Activated T-cell treated with anti-CD3 and anti-CD28 coated beads for 4 hours (primary cell): ENCODE results near the gene EEF1AKMT1.
A peak's percentile ranks its signal among the peaks of the same experiment; 100 is the strongest.

Experiments used
- DNase-seq: peaks from one replicate; pipeline ENCODE4 v3.0.0-alpha.2; 2020

EEF1AKMT1 gene

DNA sequence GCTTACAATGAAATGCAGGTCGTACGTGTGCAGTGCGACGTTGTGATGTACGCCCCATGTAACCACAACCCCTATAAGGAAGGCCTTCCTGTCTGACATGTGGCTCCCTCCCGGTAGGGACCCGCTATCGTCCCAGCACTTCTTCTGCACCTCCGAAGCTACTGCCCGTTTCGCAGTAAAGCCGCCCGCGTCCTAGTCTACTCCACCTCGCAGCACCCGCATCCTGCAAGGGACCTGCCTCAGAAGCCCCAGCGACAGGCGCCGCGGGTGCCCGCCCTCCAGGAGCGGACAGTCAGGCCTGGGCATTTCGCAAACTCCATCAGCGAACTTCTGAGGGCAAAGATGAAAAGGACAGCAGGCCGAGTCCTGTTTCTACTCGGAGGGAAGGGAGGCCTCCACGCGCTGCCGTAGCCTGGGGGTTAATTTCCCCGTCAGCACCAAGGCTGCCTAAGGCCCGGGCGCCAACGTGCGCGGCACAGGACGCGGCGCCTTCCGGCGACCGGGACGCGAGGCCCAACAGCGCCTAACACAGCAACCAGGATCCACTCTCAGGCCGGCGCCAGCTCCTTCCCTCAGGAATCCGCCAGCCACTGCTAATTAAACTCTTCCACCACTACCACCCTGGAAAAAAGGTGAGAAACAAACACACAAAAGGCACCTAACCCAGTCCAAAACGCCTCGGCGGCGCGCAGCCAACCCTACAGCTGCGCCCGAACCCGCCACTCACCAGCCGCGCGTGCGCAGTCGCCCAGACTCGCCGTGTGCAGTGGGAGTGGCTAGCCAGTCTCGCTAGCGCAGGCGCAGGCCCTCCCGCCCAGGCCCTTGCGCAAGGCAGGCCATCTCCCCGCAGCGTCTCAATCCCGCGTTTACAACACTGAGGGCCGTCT, at the start of gene EEF1AKMT1:
EEF1AKMT1 (minus strand) TSS at position 768 of the 887 bp plus-strand sequence. CDS start 16,363 bp downstream, outside the sequence.
- peak; percentile 93 for DNase-seq

- DNase-seq, result no peak
Measured at GRCh38 chr13:20823071-20823470, 49.3 kb upstream of the EEF1AKMT1 start.

GRCh38 chr13:20822406-20822805, 48.6 kb upstream of the EEF1AKMT1 start:
- no peak for DNase-seq

- DNase-seq, result no peak
Measured at GRCh38 chr13:20819715-20820114, 46.0 kb upstream of the EEF1AKMT1 start.

DNA sequence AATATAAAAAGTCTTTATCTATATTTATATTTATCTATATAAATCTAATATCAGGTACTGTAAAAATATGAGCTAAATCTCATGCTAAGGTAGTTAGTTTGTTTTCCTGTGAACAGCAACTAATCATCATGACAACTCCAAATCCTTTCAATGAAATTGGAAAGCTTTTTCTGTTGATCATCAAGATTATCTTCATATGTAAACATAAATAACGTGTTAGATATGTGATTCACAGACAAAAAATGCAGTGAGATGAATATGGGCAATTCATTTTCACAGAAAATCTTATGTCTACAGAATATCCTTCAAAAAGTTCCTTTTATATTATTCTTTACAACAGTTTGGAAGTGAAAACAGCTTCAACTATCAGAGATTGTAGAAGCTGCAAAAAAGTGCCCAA, 41.7 kb upstream of the EEF1AKMT1 start:
- DNase-seq, result no peak

- no peak for DNase-seq
Measured at GRCh38 chr13:20814224-20814910, 40.6 kb upstream of the EEF1AKMT1 start.

DNA sequence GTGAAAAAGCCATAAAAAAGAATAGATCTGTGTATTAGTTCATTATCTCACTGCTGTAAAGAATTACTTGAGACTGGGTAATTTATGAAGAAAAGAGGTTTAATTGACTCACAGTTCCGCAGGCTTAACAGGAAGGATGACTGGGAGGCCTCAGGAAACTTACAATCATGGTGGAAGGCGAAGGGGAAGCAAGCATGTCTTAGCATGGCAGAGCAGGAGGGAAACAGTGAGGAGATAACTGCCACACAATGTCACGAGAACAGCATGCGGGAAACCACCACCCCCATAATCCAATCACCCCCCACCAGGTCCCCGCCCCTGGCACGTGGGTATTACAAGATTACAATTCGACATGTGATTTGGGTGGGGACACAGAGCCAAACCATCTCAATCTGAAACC, 39.1 kb upstream of the EEF1AKMT1 start:
- DNase-seq, result no peak

DNA sequence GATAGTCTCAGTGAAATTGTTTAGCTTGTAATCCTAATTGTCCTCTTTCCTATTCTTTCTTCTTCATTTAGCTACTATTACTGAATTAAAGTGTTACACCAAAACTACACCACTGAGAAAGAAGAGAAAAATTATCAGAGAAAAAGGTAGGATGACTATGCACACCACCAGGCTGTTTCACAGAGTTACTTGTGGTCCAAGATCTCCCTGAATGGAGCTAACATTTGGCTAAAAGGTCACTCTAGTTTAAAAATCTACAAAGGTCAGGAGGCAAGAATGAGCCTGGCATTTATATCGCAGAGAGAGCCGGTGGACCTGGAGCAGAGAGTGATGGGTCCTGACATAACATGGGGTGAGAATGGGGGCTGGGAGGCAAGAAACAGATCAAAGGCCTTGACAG, 37.0 kb upstream of the EEF1AKMT1 start:
- no peak for DNase-seq

- DNase-seq, result no peak
Measured at GRCh38 chr13:20808874-20809273, 35.1 kb upstream of the EEF1AKMT1 start.

DNA sequence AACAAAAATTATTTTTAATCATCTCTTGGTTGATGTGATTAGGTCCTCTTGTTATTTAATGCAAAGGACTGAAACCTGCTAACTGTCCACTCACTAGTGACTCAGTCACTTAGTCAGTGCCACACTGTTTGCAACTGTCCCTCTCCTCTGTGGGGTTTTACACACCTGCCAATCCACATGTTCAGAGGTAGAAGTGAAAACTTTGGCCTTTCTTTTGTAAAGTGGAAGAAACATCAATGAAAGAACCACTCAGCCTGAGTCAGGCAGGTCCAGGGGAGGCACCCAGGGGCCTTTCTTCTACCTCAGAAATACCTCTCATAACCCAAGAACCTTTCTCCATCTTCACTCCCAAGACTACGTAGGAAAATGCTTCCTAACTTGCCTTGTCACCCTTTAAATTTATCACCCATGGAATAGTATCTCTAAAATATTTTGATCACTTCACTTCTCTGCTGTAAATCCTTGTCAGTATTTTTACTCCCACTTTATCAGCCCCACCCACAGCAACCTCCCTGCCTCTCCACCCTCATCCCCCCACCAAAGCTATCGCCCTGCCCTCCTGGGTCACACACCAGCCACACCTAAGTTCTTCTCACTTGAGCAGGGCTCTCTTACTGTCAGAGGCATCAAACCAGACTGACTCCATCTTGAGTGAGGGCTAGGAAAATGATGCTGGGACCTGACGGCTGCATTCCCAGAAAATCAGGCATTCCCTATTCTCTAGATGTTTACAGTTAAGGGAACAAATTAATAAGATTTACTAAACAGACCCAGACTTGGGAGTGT, 29.6 kb upstream of the EEF1AKMT1 start:
- no peak for DNase-seq

GRCh38 chr13:20801707-20802106, 27.9 kb upstream of the EEF1AKMT1 start:
- DNase-seq, result no peak

- DNase-seq, result no peak
Measured at GRCh38 chr13:20799726-20800416, 26.1 kb upstream of the EEF1AKMT1 start.

DNA sequence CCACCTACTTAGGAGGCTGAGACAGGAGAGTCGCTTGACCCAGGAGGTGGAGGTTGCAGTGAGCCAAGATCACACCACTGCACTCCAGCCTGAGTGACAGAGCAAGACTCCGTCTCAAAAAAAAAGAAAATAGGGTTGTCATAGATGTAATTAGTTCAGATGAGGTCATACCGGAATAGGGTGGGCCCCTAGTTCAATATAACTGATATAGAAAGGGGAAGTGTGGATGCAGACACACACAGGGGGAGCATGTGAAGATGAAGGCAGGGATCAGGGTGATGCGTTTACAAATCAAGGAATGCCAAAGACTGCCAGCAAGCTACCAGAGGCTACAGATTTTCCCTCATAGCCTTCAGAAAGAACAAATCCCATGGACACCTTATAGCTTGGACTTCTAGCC, 24.3 kb upstream of the EEF1AKMT1 start:
- DNase-seq, result no peak

- no peak for DNase-seq
Measured at GRCh38 chr13:20796791-20797508, 23.2 kb upstream of the EEF1AKMT1 start.

DNA sequence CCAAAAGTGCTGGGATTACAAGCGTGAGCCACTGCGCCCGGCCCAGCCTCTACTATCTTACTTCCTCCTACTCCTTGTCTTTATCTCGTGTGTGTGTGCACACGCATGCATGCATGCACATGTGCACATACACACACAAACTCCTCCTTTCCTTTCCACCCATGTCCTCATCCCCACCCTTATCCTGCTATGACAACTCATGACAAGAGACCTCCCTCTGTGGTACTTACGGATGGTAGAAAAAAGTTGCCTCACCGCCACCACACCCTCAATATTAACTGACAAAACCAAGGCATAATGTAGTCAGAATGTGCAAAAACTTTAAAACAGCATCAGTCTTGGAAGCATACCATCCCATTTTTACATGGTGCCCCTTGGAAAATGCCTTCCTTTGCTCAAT, 15.9 kb upstream of the EEF1AKMT1 start:
- no peak for DNase-seq

DNA sequence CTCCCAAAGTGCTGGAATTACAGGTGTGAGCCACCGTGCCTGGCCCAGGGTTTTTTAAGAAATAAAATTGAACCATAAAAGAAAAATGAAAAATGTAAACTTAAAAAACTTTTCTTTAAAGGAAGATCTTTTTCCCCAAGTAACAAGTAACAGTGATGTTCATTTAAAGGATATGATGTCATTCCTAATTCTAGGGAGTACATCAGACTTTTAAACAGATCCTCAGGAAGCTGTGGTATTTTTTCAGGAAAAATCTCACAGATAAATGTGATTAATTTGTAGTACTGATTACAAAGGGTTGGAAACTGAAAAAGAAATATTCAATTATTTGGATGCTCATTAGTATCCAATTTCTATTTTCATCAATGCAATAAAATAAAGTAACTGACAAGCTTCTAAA, 14.6 kb upstream of the EEF1AKMT1 start:
- no peak for DNase-seq

DNA sequence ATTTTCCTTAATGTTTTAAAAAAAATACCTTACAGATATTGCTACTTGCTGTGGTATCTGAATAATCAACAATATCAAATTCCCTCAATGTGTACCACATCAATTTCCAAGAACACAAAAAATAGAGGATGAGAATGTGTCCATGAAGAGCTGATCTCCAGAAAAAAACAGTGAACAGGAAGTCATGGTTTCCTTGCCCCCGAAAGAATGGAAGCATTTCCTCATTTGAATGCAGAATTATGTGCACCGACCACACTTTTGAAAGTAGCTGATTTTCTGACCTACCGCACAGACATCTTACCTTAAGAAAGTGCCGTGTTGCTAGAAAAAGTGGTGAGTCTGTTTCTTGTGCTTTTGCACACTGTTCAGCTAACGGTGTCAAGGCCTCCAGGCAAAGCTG, 13.4 kb upstream of the EEF1AKMT1 start:
- DNase-seq, result no peak

DNA sequence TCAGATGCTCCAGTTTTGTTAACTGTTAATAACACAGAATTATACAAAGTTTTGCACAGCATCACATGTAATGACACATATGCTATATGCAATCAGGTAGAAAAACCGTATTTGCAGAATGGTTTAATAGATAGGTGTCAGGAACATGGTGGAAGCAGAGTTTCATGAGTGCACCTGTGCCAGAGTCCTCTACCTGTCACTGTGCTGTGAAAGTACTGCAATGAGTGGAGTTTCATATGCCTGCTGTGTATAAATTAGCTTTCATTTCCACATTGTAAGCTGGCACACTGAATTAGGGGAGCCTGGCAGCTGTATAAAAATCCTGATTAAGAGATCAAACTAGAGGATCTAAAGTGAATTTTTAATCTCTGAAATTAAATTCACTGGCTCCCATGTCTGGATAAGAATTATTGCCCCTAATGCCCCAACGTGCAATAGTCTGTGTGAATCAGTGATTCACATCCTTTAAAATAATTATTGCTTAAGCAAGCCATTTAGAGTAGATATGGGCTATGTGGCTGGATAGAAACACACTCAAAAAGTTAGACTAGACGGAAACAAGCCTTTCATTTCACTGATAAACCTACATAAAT, 8.5 kb upstream of the EEF1AKMT1 start:
- no peak for DNase-seq

DNA sequence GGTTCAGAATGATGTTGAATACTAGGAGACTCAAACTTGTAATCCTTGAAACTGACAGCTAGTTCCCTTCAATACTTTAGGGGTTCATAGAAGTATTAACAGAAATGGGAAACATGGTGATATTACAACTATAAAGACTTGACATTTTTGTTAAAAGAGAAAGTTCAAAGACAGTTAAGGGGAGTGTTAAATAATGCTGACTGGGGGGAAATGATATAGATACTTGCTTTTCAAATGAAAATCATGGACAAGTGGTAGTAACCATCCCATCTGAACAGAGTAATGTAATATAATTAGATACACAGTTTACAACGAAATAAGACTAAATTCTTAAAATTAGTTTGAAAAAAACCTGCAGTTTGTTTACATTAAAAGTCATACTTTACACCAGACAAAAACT, 6.6 kb upstream of the EEF1AKMT1 start:
- DNase-seq, result no peak

GRCh38 chr13:20779405-20779804, 5.6 kb upstream of the EEF1AKMT1 start:
- DNase-seq, result no peak

- no peak for DNase-seq
Measured at GRCh38 chr13:20778311-20778710, 4.5 kb upstream of the EEF1AKMT1 start.

DNA sequence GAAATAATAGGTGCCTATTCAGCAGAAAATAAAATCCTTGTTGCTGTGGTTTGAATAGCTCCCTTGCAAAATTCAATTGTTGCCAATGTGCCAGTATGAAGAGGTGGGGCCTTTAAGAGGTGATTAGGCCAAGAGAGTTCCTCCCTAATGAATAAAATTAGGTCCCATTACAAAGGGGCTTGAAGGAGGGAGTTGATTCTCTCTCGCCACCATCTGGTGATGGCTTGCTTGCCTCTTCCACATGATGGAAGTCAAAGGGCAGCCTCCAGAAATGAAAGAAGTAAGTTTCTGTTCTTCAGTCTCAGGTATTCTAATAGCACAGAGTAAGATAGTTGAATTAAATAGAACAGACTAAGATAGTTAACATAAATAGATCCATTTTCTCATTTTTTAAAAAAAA, 3.0 kb upstream of the EEF1AKMT1 start:
- DNase-seq, result no peak
